BLaER1 (cell line): ENCODE results near the gene CCM2L.

ENCODE experiments used
- H3K27ac ChIP-seq: shearing (Covaris generic); formaldehyde crosslinking; 2 replicates; pipeline ENCODE4 v1.8.1; 2022
- H3K27me3 ChIP-seq: shearing (Covaris generic); formaldehyde crosslinking; 2 replicates; pipeline ENCODE4 v1.8.1; 2022
- H3K36me3 ChIP-seq: shearing (Covaris generic); formaldehyde crosslinking; 2 replicates; pipeline ENCODE4 v1.8.1; 2022
- H3K4me1 ChIP-seq: shearing (Covaris generic); formaldehyde crosslinking; 2 replicates; pipeline ENCODE4 v1.8.1; 2022
- H3K4me2 ChIP-seq: shearing (Covaris generic); formaldehyde crosslinking; 2 replicates; pipeline ENCODE4 v1.8.1; 2022
- H3K4me3 ChIP-seq: shearing (Covaris generic); formaldehyde crosslinking; 2 replicates; pipeline ENCODE4 v1.8.1; 2022
- H3K9ac ChIP-seq: shearing (Covaris generic); formaldehyde crosslinking; 2 replicates; pipeline ENCODE4 v1.8.1; 2022
- H3K9me3 ChIP-seq: shearing (Covaris generic); formaldehyde crosslinking; 2 replicates; pipeline ENCODE4 v1.8.1; 2022
- H4K20me1 ChIP-seq: shearing (Covaris generic); formaldehyde crosslinking; 2 replicates; pipeline ENCODE4 v1.8.1; 2022
- Cebpa-rat ChIP-seq: shearing (Covaris generic); IDR thresholded peaks from 2 replicates; pipeline ENCODE4 v1.8.1; 2022

CCM2L gene

DNA sequence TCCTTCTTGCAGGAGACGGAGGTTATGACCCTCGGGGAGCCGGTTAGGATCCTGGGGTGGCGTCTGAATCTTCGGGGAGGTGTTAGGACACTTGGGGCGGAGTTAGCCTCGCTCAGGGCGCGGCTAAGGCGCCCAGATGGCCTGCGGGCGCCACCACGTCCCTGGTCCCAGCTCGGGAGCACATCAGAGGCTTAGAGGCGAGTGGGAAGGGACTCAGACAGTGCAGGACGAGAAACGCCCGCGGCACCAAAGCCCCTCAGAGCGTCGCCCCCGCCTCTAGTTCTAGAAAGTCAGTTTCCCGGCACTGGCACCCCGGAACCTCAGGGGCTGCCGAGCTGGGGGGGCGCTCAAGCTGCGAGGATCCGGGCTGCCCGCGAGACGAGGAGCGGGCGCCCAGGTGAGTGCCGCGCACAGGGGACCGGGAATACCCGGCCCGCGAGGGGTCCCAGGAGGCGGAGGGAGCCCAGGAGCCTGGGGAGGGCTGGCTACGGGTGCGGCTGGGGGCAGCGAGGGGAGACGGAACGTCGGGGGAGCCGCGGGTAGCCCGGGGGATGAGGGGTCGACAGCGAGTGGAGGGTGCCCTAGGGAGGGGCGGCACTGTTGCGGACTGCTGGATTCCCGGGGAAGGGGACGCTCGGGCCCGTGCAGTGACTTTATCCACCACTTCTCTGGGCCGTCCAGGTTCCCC, 42.0 kb downstream of the CCM2L start, which contains the start of gene HCK:
Gene HCK, plus strand, starts transcription at position 153 of the 688 bp plus-strand sequence.
- Histone ChIP-seq H3K36me3 (no peaks in the 10 kb centered on the region), H4K20me1 (no peaks in the 10 kb centered on the region), H3K4me2 (peak within 1 kb of the TSS; percentile 84), H3K4me1 (peaks cover 49% of the 10 kb centered on the region), H3K27ac (peak within 1 kb of the TSS; percentile 59), H3K9me3 (no peaks in the 10 kb centered on the region), H3K9ac (peak within 1 kb of the TSS; percentile 64), H3K27me3 (peaks cover 21% of the 10 kb centered on the region), H3K4me3 (peak within 1 kb of the TSS; percentile 68)
- TF ChIP-seq Cebpa-rat, result no peak

DNA sequence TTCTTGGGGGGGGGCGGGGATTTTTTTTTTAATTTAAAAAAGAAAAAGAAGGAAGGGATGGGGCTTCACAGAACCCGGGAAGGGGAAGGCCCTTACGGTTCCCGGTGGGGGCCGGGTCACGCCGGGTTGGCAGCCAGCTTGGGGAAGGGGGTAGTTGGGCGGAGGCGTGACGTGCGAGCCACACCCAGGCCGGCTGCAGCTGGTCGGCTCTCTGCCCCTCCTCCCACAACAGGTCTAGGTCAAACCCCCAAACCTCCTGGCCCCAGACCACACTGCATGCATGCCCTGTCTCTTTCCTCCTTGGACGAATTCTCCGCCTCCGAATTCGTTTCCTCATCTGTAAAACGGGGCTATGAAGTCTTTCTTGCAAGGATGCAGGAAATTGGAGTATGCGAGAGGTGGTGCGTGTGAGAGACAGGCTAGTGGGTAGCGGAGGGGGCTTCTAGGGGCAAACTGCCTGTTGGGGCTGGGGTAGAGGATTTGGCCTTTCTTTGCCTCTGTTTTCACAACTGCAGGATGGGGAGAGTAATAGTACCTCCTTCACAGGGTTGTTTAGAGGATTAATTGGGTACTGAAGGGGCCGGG, 42.6 kb downstream of the CCM2L start:
- Histone ChIP-seq H3K36me3 (no peaks in the 10 kb centered on the region), H3K4me2 (peak overlapping the region; percentile 84), H3K9me3 (no peaks in the 10 kb centered on the region), H3K9ac (peak overlapping the region; percentile 64), H3K27me3 (peaks cover 21% of the 10 kb centered on the region), H4K20me1 (no peaks in the 10 kb centered on the region), H3K4me3 (peak overlapping the region; percentile 68), H3K4me1 (peaks cover 55% of the 10 kb centered on the region), H3K27ac (peak overlapping the region; percentile 59)
- no peak for TF ChIP-seq Cebpa-rat

DNA sequence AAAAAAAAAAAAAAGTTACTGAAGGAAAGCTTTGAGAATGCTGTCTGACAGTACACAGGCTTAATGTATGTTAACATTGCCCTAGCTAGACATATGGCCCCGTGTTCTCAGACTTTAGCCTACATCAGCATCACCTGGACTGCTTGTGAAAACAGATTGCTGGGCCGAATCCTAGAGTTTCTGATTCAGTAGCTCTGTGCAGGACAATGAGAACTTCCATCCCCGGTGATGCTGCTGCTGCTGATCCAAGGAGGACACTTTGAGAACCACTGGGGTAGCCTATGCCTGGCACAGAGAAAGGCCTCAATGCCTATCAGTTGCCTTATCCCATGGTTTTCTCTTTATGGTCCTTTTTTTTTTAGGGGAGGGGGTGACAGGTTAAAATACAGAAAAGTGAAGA, 43.4 kb downstream of the CCM2L start:
- H3K27me3 ChIP-seq, result peaks cover 21% of the 10 kb centered on the region

GRCh38 chr20:32056708-32057483, 46.7 kb downstream of the CCM2L start:
- Histone ChIP-seq H3K9ac (no peak overlapping the region), H3K4me2 (peak overlapping the region; percentile 29), H3K27ac (no peak overlapping the region), H3K36me3 (no peaks in the 10 kb centered on the region), H3K4me3 (no peak overlapping the region), H3K4me1 (peaks cover 45% of the 10 kb centered on the region), H3K27me3 (peaks cover 14% of the 10 kb centered on the region), H3K9me3 (no peaks in the 10 kb centered on the region), H4K20me1 (no peaks in the 10 kb centered on the region)
- no peak for TF ChIP-seq Cebpa-rat

More for the DNA sequence above, 43.4 kb downstream of the CCM2L start:
- Histone ChIP-seq H3K9me3 (no peaks in the 10 kb centered on the region), H4K20me1 (no peaks in the 10 kb centered on the region), H3K27ac (no peak overlapping the region), H3K4me3 (no peak overlapping the region), H3K4me1 (peaks cover 56% of the 10 kb centered on the region), H3K9ac (no peak overlapping the region), H3K36me3 (no peaks in the 10 kb centered on the region), H3K4me2 (no peak overlapping the region)
- TF ChIP-seq Cebpa-rat, result no peak

DNA sequence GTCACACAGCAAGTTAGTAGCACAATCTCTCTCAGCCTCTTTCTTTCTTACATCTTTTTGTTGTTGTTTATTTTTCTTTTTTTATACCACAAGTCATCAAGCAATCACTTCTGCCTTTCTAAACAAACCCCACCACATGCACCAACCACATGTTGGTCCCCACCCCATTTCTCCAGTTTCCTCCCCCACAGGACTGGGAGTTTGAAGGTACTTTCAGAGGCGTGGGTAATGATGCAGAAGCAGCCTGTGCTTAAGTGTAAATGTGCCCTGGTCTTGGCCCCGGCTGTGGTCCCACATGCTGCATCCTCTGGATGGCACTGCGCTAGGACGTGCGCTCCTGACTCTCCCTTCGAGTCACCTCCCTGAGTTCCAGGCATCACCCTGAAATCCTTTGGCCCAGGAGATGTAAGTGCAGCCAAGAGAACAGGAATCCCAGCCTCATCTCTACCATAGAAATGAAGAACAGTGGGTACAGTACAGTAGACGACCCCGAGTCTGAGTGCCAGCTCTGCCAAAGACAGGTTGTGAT, 47.5 kb downstream of the CCM2L start:
- TF ChIP-seq Cebpa-rat, result no peak
- Histone ChIP-seq H3K9me3 (no peaks in the 10 kb centered on the region), H3K9ac (no peak overlapping the region), H3K4me3 (no peak overlapping the region), H4K20me1 (no peaks in the 10 kb centered on the region), H3K36me3 (no peaks in the 10 kb centered on the region), H3K27ac (no peak overlapping the region), H3K4me1 (peaks cover 45% of the 10 kb centered on the region), H3K4me2 (no peak overlapping the region), H3K27me3 (peaks cover 6% of the 10 kb centered on the region; the same call in 1 of the 2 replicates)

DNA sequence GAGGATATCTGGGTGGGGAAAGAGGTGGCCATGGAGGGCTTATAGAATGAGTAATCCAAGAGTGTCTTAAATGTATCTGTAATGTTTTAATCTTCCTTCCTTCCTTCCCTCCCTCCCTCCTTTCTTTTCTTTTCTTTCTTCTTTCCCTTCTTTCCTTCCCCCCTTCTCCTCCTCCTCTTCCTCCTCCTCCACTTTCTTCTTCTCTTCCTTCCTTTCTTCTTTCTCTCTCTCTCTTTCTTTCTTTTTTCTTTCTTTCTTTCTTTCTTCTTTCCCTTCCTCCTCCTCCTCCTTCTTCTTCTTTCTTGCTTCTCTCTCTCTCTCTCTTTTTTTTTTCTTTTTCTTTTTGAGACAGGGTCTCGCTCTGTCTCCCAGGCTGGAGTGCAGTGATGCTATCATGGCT, 49.0 kb downstream of the CCM2L start:
- Histone ChIP-seq H4K20me1 (no peaks in the 10 kb centered on the region), H3K27ac (no peak overlapping the region), H3K36me3 (no peaks in the 10 kb centered on the region), H3K4me3 (no peak overlapping the region), H3K4me2 (no peak overlapping the region), H3K9ac (no peak overlapping the region), H3K4me1 (peaks cover 46% of the 10 kb centered on the region), H3K27me3 (no peaks in the 10 kb centered on the region), H3K9me3 (no peaks in the 10 kb centered on the region)
- no peak for TF ChIP-seq Cebpa-rat

GRCh38 chr20:32062776-32063170, 52.5 kb downstream of the CCM2L start:
- H4K20me1 ChIP-seq, result no peaks in the 10 kb centered on the region
- H3K36me3 ChIP-seq, result no peaks in the 10 kb centered on the region
- no peak for TF ChIP-seq Cebpa-rat
- 0 out of 2 replicates have a peak overlapping the region, but pooled peaks have one; percentile 20 for H3K9ac ChIP-seq
- H3K4me2 ChIP-seq, result peak overlapping the region; percentile 66
- no peaks in the 10 kb centered on the region for H3K9me3 ChIP-seq
- H3K27me3 ChIP-seq, result no peaks in the 10 kb centered on the region
- H3K27ac ChIP-seq, result peak overlapping the region; percentile 44; the same call in 1 of the 2 replicates
- H3K4me1 ChIP-seq, result peaks cover 26% of the 10 kb centered on the region
- no peak overlapping the region for H3K4me3 ChIP-seq

DNA sequence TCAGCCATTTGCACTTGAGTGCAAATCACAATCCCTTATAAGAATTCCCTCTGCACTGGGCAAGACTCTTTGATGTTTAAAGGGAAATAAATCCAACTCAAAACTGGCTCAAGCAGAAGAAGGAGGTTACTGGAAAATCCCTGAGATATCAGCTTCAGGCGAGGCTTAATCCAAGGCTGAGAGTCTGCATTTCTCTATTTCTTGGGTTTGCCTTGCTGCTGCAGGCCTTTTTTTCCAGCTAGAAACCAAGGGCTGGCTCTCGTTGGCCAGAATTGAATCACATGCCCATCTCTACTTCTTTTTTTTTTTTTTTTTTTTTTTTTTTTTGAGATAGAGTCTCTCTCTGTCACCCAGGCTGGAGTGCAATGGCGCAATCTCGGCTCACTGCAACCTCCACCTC, 53.5 kb downstream of the CCM2L start:
- peak overlapping the region; percentile 66 for H3K4me2 ChIP-seq
- peaks cover 33% of the 10 kb centered on the region for H3K4me1 ChIP-seq
- no peaks in the 10 kb centered on the region for H4K20me1 ChIP-seq
- H3K27me3 ChIP-seq, result no peaks in the 10 kb centered on the region
- no peak overlapping the region for H3K4me3 ChIP-seq
- H3K36me3 ChIP-seq, result no peaks in the 10 kb centered on the region
- no peak overlapping the region for H3K27ac ChIP-seq
- H3K9me3 ChIP-seq, result no peaks in the 10 kb centered on the region
- no peak overlapping the region for H3K9ac ChIP-seq
- TF ChIP-seq Cebpa-rat, result no peak

GRCh38 chr20:32064667-32065066, 54.4 kb downstream of the CCM2L start:
- H3K36me3 ChIP-seq, result no peaks in the 10 kb centered on the region
- no peak overlapping the region for H3K4me2 ChIP-seq
- no peaks in the 10 kb centered on the region for H4K20me1 ChIP-seq
- no peak for TF ChIP-seq Cebpa-rat
- H3K27me3 ChIP-seq, result no peaks in the 10 kb centered on the region
- no peak overlapping the region for H3K9ac ChIP-seq
- H3K9me3 ChIP-seq, result no peaks in the 10 kb centered on the region
- H3K4me1 ChIP-seq, result peaks cover 43% of the 10 kb centered on the region
- H3K4me3 ChIP-seq, result no peak overlapping the region
- H3K27ac ChIP-seq, result no peak overlapping the region
